ENCODE measurements around the gene POLE4.

POLE4 gene

DNA sequence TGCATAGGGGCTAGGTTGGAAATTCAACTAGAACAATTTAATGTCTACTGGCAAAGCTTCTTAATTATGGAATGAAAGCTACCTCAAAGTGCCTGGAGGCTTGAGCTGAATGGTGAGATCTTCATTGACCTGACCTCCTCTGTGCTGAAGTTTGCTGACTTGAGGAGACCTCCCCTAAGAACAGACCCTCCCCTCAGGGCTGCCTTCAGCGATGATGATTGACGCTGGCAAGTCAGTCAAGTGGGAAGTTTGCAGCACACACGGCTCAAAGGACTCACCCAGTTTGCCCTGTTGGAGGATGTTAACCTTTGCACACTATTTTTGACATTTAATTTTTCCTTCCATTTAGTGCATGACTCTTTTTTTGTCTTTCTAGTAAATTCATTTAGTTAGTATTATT is 17.2 kb upstream of the POLE4 start:
- no peak for DNase-seq

- DNase-seq: no peak
Measured at GRCh38 chr2:74942263-74942662, 16.2 kb upstream of the POLE4 start.

DNA sequence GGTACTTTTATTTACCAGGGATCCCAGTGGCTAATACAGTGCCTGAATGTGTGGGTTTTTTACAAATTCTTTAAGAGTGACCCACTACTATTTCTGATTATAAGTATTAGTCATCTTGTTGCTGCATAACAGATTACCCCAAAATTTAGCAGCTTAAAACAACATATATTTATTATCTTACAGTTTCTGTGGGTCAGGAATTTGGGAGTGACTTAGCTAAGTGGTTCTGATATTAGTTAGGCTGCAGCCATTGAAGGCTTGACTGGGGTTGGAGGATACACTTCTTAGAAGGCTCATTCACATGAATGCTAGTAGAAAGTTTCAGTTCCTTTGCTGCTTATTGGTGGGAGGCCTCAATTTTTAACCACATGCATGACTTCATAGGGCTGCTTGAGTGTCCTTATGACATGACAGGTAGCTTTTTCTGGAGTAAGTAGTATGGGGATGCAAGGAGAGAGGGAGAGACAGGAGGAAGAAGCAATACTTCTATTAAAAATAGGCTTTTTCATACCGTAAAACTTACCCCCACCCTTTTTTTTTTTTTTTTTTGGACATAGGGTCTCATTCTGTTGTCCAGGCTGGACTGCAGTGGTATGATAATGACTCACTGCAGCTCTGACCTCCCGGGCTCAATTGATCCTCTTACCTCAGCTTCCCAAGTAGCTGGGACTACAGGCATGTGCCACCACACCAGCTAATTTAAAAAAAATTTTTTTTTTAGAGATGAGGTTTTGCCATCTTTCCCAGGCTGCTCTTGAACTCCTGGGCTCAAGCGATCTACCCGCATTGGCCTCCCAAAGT is 13.3 kb upstream of the POLE4 start:
- DNase-seq: no peak

DNA sequence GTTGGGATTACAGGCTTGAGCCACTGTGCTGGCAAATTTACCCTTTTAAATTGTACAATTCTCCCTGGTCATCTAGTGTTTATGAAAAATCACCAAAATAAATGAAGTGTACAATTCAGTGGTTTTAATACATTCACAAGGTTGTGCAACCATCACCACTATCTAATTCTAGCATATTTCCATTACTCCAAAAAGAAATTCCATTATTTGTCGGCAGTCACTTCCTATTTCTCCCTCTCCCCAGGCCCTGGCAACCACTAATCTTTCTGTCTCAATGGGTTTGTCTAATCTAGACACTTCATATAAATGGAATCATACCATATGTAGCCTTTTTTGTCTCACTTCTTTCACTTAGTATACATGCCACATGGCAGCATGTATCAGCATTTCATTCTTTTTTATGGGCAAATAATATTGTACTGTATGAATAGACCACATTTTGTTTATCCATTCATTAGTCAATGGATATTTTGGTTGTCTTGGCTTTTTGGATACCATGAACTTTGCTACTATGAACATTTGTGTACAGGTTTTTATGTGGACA is 12.6 kb upstream of the POLE4 start:
- DNase-seq: no peak

GRCh38 chr2:74947703-74948102 is 10.7 kb upstream of the POLE4 start:
- no peak for DNase-seq

DNA sequence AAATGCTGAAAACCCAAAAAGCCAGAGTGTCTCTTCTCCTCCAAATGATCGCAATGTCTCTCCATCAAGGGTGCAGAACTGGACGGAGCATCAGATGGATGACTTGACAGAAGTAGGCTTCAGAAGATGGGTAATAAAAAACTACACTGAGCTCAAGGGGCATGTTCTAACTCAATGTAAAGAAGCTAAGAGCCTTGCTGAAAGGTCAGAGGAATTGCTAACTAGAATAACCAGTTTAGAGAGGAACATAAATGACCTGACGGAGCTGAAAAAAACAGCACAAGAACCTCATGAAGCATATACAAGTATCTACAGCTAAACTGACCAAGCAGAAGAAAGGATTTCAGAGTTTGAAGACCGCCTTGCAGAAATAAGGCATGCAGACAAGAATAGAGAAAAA is 9.7 kb upstream of the POLE4 start:
- DNase-seq: no peak

- DNase-seq: no peak
Measured at GRCh38 chr2:74951211-74951754, 7.2 kb upstream of the POLE4 start.

- no peak for DNase-seq
Measured at GRCh38 chr2:74952575-74952974, 5.9 kb upstream of the POLE4 start.

- DNase-seq: no peak
Measured at GRCh38 chr2:74953796-74954499, 4.5 kb upstream of the POLE4 start.

DNA sequence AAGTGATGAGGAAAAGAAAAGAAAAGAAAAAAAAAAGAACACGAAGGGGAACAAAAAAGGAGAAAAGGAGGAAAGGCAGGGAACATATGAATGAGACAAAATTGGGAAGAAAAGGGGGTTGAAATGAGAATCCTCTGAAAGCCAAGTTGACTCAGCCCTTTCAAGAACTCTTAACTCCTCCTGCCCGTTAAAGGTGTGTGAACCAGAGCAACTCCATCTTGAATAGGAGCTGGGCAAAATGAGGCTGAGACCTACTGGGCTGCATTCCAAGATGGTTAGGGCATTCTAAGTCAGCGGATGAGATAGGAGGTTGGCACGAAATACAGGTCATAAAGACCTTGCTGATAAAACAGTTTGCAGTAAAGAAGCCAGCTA is 4.0 kb upstream of the POLE4 start:
- DNase-seq: no peak

DNA sequence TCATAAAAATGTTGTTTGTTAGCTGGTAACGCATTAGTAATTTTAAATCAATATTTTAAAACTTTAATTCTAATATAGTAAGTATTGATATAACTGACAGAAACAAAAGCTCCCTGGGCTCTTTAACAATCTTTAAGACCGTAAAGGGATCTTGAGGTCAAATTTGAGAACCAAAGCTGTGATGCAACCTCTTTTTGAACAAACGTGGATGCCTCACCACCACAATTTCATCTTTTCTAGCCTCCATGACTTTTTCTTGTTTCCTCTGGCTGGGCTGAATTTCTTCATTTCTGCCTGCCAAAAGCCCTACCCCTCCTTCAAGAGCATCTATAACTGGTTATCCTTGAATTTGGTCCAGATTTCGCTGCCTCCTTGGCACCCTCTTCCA is 563 bp upstream of the POLE4 start:
- DNase-seq: no peak

DNA sequence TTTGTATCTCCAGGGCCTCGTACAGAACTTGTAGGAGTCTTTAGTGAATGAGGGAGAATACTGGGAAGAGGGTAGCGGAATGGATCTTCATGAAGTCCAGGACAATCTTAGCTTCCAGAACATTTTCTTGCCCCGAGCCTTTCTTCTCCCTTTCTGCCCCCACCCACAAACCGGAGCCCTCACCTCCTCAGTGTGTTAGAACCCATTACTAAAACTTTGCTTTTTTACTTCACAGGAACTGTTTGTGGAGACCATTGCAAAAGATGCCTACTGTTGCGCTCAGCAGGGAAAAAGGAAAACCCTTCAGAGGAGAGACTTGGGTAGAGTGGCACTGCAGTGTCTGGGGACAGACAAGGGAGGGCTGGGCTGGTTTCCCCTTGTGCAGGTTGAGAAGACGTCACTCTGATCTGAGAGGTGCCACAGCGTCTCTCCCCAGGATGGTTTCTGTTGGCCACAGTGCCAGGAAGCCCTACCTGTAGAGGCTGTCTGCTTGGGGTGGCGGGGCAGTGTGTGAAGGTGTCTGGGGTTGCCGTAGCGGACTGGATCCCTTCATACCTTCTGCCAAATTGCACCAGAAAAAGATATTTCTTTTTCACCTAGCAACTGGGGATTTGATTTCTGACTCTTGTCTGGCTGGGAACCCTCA is 786 bp downstream of the POLE4 start:
- DNase-seq: no peak

GRCh38 chr2:74966887-74967286 is 8.4 kb downstream of the POLE4 start:
- DNase-seq: no peak

GRCh38 chr2:74975016-74975415 is 16.6 kb downstream of the POLE4 start:
- no peak for DNase-seq

- DNase-seq: no peak
Measured at GRCh38 chr2:74979844-74980243, 21.4 kb downstream of the POLE4 start.

DNA sequence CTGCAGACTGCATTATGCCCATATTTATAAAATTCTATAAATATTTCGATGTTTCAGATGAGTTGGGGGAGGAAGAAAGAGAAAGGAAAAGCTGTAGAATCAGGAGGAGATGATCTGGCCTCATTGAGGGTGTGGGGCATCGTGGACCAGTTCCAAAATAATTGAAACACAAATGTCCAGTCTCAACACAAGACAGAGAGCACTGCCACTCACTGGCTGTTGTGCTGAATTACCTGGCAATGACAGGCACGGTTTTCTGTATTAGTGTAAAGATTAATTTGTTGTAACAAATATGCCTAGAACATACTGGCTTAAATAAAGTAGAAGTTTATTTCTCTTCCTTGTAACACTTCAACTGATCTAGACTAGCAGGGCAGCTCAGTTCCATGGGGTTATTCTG is 24.1 kb downstream of the POLE4 start:
- DNase-seq: no peak

DNA sequence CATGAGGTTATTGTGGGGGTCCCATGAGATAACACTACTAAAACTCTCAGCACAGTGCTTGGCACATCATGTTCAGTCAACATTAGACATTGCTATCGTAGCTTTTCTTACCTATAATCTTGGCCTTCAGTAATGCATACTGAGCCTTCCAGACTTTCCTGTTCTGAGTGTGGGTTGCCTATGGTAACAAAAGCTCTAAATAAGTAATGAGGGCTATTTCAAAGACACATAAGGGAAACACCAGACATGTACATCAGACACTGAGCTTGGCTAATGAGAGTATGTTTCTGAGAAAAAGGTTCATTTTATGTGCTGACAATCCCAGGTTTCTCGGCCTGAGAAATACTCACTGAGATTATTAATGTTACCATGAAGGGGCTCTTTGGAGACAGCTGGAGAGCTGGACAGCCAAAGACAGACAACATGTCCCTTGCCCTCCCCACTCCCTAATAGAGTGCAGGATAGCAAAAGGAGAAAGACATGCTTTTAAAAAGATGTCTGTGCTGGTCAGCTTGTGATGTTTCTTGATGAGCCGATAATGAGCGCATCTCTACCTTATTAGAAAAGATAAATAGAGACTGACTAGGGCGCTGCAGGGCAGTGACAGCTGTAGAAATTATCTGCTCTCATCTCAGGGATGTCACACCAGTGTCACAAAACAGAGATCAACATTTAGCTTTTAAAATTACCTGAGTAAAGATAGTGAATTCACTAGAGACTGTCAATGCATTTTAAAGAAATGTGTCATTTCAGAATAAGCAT is 25.4 kb downstream of the POLE4 start:
- DNase-seq: no peak

- no peak for DNase-seq
Measured at GRCh38 chr2:74984947-74985637, 26.6 kb downstream of the POLE4 start.

DNA sequence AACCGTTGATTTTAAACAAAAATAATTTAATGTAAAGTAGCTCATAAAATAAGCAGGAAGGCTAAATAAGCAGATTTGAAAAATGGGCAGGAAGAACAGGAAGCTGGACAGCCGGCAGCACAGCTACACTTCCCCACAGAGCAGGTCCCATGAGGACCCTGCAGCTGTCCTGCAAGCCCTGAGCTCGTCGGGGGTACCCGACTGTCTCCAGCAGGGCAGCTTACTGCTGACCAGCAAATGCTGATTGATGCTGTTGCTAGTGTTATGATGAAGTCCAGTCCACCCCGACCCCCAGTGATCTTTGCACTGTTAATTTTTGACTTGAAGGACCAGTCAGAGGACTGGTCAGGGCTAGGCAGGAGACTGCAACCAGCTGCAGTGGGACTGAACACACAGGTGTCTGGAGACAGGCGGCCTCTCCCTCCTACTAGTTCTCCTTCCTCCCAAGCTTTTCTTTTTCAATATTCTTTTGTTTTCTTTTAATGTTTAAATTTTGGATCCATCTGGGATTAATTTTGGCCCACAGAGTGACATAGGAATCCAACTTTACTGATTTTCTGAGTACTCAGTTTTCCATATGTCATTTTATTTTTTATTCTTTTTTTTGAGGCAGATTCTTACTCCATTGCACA is 27.7 kb downstream of the POLE4 start:
- DNase-seq: no peak

DNA sequence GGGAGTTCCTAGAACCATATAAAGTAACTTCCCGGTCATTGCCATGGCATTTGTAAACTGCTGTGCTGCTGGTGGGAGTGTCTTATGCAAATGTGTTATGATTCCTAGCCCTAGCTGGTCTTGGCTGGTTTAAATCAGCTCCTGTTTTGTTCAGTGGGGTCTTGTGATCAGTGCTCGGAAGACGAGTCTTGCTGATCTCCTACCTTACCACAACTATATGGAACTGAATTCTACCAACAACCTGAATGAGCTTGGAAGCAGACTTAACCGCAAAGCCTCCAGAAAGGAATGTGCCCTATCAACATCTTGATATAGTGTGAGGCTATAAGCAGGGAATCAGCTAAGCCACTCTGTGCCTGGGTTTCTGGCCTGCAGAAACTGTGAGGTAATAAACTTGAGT is 33.5 kb downstream of the POLE4 start:
- no peak for DNase-seq

DNA sequence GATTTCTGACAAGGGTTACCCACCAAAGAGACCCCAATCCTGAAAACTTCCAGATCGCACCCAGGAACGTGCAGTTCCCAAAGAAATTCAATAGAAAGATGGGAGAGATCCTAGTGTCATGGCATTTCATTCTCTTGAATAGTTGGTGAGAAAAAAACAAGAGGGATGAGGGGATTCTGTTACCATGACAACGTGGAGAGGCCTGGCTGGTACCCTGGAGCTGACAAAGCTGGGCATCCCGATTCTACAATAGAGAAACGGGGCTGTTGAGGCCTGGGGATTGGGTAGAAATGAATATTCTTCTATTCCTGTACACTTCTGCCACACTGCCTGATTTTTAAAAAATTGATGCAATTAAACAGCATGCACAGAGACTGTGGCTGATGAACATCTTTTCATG is 41.0 kb downstream of the POLE4 start:
- no peak for DNase-seq

DNA sequence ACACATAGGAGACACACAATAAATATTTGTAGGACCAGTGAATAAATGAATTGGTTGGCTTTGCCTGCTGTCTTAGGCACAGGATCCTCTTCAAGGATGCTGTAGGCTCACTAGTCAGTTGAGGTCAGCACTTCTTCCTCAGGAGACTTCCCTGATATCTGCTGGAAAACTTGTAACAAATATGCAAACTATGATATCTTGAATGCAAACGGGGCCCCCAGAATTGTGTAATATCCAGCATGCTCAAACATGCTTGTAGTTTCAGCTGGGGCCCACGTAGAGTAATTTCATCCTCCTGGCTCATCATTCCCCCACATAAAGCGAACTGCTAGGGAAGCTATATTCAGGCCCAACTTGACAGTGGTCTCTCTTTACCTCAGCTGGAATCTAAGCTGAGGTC is 43.6 kb downstream of the POLE4 start:
- no peak for DNase-seq
